Activated T-cell treated with anti-CD3 and anti-CD28 coated beads, Interleukin-2, amount 50 U/mL, for 4 hours (primary cell): ENCODE measurements around the gene MCAM. TPM values are rescaled to one million over a fixed set of nuclear protein-coding genes. Genes with fewer than 3 reads are reported as not detected.

Source experiments
- ATAC-seq, 2 donors: fragments of 200-7000 bp; cut with Tn5 transposase; one replicate each; pipeline ENCODE4 v1.10.0; 2021
- DNase-seq: peaks from one replicate; pipeline ENCODE4 v3.0.0-alpha.2; 2020
- H3K27me3 Mint-ChIP-seq: one replicate; pipeline ENCODE4 v1.8.0; 2021; ENCODE audit warnings: low read depth, mixed read lengths
- H3K36me3 Mint-ChIP-seq: one replicate; pipeline ENCODE4 v1.8.0; 2022; ENCODE audit warnings: mixed read lengths; ENCODE audit not compliant: insufficient read depth
- H3K4me1 Mint-ChIP-seq: one replicate; pipeline ENCODE4 v1.8.0; 2021; ENCODE audit warnings: low read depth, mixed read lengths
- H3K4me3 Mint-ChIP-seq: one replicate; pipeline ENCODE4 v1.8.0; 2021; ENCODE audit warnings: mild to moderate bottlenecking, moderate library complexity, mixed read lengths
- H3K9me3 Mint-ChIP-seq: one replicate; pipeline ENCODE4 v1.8.0; 2021; ENCODE audit warnings: mixed read lengths
- total RNA-seq, 3 donors: library from RNA; stranded (reverse); gene quantifications; one replicate each; pipeline ENCODE4 v1.2.1, GENCODE V29; 2021

Gene MCAM
- total RNA-seq, 3 donors from 2014 or later = 0.96 to 3.2 (median 2.1) TPM

DNA sequence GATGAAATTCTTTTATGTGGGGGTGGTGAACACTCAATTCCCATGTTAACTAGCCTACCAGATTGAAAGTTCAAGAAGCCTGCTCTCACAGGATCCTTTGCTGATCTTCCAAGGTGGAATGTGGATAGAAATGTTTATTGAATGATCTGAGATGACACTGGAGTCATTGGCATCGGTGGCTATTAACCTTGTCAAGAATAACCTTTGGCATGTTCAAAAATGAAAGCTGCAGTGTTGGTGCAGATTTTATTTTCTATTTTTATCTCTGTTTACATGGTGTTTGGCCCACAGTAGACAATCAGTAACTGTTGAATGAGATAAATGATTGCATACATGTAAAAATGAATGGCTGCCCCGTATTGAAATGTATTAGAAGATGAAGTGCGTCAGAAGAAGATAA lies 19.0 kb downstream of the MCAM start:
- no peaks in the 10 kb centered on the region for H3K4me1 Mint-ChIP-seq
- peaks cover 42% of the 10 kb centered on the region for H3K36me3 Mint-ChIP-seq
- DNase-seq (no peak), ATAC-seq (no peak)
- no peak overlapping the region for H3K4me3 Mint-ChIP-seq
- H3K9me3 Mint-ChIP-seq = no peaks in the 10 kb centered on the region
- no peaks in the 10 kb centered on the region for H3K27me3 Mint-ChIP-seq

DNA sequence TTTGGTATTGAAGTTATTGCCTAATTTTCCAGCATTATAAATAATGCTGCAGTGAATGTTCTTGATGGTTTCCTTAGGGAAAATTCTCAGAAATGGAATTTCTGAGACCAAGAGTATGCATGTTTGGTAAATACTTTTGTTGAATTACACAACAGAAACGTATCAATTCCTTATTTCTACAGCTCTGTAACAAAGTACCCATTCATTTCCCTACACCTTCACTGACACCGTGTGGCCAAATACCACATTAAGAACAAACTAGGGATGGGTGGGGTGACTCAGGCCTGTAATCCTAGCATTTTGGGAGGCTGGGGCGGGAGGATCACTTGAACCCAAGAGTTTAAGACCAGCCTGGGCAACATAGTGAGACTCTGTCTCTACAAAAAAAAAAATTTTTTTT lies 21.8 kb downstream of the MCAM start:
- H3K9me3 Mint-ChIP-seq = no peaks in the 10 kb centered on the region
- H3K36me3 Mint-ChIP-seq = peaks cover 27% of the 10 kb centered on the region
- ATAC-seq (no peak), DNase-seq (no peak)
- no peaks in the 10 kb centered on the region for H3K4me1 Mint-ChIP-seq
- no peak overlapping the region for H3K4me3 Mint-ChIP-seq
- H3K27me3 Mint-ChIP-seq = no peaks in the 10 kb centered on the region

DNA sequence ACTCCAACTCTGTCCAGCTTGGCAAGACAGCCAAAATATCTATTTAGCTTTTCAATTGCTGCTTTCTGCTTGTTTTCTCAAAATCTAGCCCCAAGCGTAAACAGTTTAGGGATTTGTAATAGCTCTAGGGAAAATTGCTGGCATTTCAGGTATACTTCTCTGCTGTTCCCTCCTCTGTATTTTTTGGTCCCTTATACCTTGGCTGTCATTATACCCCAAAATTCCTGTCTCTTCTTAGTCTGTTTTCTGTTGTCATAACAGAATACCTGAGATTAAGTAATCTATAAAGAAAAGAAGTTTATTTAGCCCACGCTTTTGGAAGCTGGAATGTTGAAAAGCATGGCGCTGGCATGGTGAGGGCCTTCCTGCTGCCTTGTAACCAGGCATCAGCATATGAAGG lies 23.5 kb downstream of the MCAM start:
- no peak for DNase-seq
- Mint-ChIP-seq H3K27me3 (no peaks in the 10 kb centered on the region), H3K36me3 (peaks cover 16% of the 10 kb centered on the region)

DNA sequence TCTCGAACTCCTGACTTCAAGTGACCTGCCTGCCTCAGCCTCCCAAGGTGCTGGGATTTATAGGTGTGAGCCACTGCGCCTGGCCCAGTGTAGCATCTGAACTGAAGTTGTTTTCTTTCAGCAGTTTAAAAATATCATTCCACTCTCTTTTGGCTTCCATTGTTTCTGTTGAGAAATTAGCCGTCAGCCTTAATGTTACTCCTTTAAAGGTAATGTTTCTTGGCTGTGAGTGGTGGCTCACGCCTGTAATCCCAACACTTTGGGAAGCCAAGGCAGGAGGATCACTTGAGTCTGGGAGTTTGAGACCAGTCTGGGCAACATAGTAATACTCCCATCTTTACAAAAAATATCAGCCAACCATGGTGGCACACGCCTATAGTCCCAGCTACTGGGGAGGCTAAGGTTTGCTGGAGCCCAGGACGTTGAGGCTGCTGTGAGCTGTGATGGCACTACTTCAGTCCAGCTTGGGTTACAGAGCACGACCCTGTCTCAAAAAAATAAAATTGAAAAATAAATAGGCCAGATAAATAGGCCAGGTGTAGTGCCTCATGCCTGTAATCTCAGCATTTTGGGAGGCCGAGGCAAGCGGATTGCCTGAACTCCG lies 25.9 kb downstream of the MCAM start:
- H3K36me3 Mint-ChIP-seq = peaks cover 29% of the 10 kb centered on the region
- ATAC-seq (no peak), DNase-seq (no peak)
- no peak overlapping the region for H3K4me3 Mint-ChIP-seq
- H3K27me3 Mint-ChIP-seq = no peaks in the 10 kb centered on the region
- H3K9me3 Mint-ChIP-seq = no peaks in the 10 kb centered on the region
- H3K4me1 Mint-ChIP-seq = no peaks in the 10 kb centered on the region

More for the DNA sequence above, 23.5 kb downstream of the MCAM start:
- Mint-ChIP-seq H3K9me3 (no peaks in the 10 kb centered on the region), H3K4me3 (no peak overlapping the region), H3K4me1 (no peaks in the 10 kb centered on the region)
- no peak for ATAC-seq

DNA sequence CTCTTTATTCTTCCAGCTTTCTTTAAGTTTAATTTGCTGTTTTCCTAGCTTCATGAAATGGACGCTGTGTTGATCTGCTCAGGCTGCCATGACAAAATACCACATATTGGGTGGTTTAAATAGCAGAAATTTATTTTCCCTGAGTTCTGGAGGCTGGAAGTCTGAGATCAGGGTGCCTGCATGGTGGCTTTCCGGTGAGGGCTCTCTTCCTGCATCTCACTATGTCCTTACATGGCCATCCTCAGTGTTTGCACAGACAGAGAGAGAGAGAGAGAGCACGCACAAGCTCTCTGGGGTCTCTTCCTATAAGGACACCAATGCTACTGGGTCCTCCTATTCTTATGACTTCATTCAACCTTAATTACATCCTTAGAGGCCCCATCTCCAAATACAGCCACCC lies 28.7 kb downstream of the MCAM start:
- ATAC-seq = no peak
- H3K4me3 Mint-ChIP-seq = no peak overlapping the region
- H3K36me3 Mint-ChIP-seq = peaks cover 29% of the 10 kb centered on the region
- no peaks in the 10 kb centered on the region for H3K27me3 Mint-ChIP-seq
- H3K9me3 Mint-ChIP-seq = no peaks in the 10 kb centered on the region
- H3K4me1 Mint-ChIP-seq = peaks cover 9% of the 10 kb centered on the region
- no peak for DNase-seq

DNA sequence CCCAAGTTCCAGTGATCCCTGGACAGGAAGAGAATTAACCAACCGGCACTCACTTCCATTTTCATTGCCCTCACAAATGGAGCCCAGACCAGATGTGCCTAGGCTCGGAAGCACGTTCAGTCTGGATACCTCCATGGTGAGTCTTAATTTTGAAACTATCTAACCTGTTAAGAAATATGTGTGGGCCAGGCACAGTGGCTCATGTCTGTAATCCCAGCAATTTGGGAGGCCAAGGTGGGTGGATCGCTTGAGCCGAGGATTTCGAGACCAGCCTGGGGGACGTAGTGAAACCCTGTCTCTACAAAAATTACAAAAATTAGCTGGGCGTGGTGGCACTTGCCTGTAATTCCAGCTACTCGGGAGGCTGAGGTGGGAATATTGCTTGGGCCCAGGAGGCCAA lies 31.5 kb downstream of the MCAM start:
- ATAC-seq = no peak
- peaks cover 22% of the 10 kb centered on the region for H3K36me3 Mint-ChIP-seq
- DNase-seq = no peak
- H3K4me1 Mint-ChIP-seq = peaks cover 17% of the 10 kb centered on the region
- H3K9me3 Mint-ChIP-seq = no peaks in the 10 kb centered on the region
- no peak overlapping the region for H3K4me3 Mint-ChIP-seq
- H3K27me3 Mint-ChIP-seq = no peaks in the 10 kb centered on the region

DNA sequence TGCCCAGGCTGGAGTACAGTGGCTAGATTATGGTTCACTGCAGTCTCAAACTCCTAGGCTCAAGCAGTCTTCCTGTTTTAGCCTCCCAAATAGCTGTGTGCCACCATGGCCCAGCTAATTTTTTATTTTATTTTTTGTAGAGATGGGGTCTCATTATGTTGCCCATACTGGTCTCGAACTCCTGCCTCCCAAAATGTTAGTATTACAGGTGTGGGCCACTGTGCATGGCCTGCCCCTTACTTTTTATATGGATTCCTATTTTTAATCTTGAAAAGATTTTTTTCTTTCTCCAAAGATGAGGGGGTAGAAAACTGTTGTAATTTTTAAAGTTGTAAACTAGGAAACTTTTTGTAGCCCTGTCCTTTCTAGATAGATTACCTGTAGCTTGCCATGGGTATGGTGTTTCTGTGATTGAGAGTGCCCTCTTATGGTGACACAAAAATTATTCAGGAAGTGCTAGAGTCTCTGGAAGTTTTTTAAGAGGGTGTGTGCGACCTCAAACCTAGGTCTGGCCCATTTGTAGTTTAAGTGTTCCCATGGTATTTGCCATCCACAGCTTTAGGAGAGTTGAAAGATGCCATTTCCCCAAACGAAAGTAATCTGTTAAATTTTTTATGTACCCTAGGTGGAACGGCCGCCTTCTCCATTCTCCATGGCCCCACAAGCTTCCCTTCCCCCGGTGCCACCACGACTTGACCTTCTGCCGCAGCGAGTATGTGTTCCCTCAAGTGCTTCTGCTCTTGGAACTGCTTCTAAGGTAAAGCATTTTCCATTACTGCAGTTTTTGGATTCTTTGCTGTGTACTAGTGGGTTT lies 32.4 kb downstream of the MCAM start:
- Mint-ChIP-seq H3K9me3 (no peaks in the 10 kb centered on the region), H3K36me3 (peaks cover 24% of the 10 kb centered on the region), H3K27me3 (no peaks in the 10 kb centered on the region), H3K4me3 (no peak overlapping the region), H3K4me1 (peaks cover 17% of the 10 kb centered on the region)
- ATAC-seq = peak; percentile 80 to 84
- no peak for DNase-seq

DNA sequence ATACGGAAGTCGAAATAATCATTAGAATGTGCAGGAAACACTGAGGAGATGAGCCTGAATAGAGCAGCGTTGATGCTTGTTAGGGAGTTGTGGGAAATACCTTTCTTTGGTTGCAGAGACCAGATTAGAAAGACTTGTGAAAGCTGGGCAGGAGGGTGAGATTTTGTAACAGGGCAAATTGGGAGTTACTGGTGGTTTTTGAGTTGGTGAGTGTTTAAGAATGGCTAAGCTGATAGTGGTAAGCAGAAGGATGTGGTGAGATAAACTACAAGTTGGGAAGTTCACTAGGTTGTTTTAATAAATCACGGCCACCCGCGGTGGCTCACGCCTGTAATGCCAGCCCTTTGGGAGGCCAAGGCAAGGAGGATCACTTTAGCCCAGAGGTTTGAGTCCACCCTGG lies 34.4 kb downstream of the MCAM start:
- no peaks in the 10 kb centered on the region for H3K9me3 Mint-ChIP-seq
- H3K27me3 Mint-ChIP-seq = no peaks in the 10 kb centered on the region
- ATAC-seq = no peak
- peaks cover 17% of the 10 kb centered on the region for H3K4me1 Mint-ChIP-seq
- H3K36me3 Mint-ChIP-seq = peaks cover 21% of the 10 kb centered on the region
- no peak for DNase-seq
- no peak overlapping the region for H3K4me3 Mint-ChIP-seq

DNA sequence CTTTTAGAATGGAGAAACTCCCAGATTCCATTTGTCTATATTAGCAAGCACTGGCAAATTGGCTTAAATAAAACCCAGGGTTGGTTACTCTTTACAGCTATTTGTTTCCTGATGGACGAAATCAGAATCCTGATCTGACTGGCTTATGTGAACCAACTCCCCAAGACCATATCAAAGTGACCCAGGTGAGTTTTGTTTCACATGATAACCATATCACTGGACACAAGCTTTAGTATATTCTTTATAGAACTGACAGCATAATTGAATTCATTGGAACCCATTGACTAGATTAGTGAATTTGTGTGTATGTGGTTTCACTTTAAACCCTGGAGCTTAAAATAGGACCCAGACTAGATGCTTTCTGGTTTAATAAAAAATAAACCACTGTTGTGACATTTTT lies 39.3 kb downstream of the MCAM start:
- no peaks in the 10 kb centered on the region for H3K9me3 Mint-ChIP-seq
- peaks cover 5% of the 10 kb centered on the region for H3K4me1 Mint-ChIP-seq
- no peak for DNase-seq
- no peak for ATAC-seq
- H3K4me3 Mint-ChIP-seq = no peak overlapping the region
- no peaks in the 10 kb centered on the region for H3K27me3 Mint-ChIP-seq
- H3K36me3 Mint-ChIP-seq = peaks cover 25% of the 10 kb centered on the region

DNA sequence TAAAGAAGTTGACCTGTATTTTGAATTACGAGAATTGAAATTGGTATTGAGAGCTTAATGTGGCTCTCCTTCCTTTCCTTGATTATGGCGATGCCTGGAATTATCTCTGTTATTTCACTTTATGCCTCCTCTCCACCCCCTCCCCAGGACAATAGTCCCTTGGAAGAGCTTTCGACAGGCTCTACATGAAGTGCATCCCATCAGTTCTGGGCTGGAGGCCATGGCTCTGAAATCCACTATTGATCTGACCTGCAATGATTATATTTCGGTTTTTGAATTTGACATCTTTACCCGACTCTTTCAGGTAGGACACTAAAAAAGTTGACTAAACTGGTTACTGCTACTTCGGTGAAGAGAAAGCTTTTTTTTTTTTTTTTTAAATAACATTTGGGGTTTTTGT lies 43.2 kb downstream of the MCAM start:
- Mint-ChIP-seq H3K4me1 (peaks cover 2% of the 10 kb centered on the region), H3K36me3 (peaks cover 21% of the 10 kb centered on the region), H3K4me3 (no peak overlapping the region), H3K9me3 (no peaks in the 10 kb centered on the region), H3K27me3 (no peaks in the 10 kb centered on the region)
- DNase-seq (no peak), ATAC-seq (no peak)

DNA sequence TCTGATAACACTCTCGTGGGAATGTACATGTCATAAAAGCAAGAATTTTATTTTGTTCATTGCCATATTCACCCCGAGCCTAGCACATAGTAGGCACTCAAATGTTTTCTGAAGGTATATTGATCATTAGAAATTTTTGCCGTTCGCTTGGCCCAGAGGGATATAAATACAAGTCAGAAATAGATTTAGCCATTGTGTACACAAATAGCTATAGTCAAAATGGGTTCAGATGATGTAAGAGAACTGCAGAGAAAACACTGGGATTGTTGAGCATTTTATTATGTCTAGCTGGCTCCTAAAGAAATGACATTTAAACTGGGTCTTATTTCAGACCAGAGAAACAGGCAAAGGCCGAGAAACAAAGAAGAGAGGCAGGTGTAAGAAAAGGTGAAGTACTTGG lies 49.3 kb downstream of the MCAM start:
- H3K36me3 Mint-ChIP-seq = no peaks in the 10 kb centered on the region
- H3K9me3 Mint-ChIP-seq = no peaks in the 10 kb centered on the region
- H3K4me1 Mint-ChIP-seq = peaks cover 38% of the 10 kb centered on the region
- DNase-seq = no peak
- no peaks in the 10 kb centered on the region for H3K27me3 Mint-ChIP-seq
- no peak for ATAC-seq
- H3K4me3 Mint-ChIP-seq = no peak overlapping the region

DNA sequence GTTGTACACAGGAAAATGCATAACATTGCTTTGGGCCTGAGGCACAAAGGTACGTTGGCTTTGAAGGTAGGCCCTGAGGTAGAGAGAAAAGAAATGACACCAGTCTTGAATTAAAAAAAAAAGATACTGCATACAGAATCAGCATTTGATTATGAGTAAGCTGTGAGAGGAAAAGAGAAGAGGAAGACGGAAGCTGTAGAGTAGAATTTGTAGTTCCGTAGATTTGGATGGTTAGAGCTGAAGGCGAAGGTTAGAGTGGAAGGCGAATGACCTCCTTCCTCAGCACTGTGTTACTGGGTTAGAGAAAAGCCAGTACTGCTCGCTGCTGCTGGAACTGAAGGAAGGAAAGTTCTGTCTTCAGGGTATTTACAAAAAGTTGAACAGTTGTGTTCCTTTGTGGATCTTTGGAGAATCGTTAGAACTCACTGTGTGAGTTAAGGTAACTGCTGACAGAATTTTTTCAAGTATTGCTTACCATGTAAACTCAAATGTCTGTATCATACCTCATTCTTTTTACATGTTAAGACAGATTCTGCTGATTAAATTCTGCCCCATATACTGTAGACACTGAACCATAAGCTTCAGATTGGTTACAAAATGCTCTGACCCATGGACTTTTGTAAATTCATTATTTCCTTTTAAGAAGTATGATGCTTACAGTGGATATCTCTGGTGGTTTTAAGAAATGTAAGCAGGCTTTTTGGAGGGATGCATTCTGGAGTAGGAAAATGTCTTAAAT lies 50.2 kb downstream of the MCAM start:
- H3K27me3 Mint-ChIP-seq = no peaks in the 10 kb centered on the region
- ATAC-seq = peak; percentile 49 to 53
- H3K36me3 Mint-ChIP-seq = no peaks in the 10 kb centered on the region
- no peak for DNase-seq
- peak overlapping the region; percentile 60 for H3K4me3 Mint-ChIP-seq
- peaks cover 38% of the 10 kb centered on the region for H3K4me1 Mint-ChIP-seq
- H3K9me3 Mint-ChIP-seq = no peaks in the 10 kb centered on the region

DNA sequence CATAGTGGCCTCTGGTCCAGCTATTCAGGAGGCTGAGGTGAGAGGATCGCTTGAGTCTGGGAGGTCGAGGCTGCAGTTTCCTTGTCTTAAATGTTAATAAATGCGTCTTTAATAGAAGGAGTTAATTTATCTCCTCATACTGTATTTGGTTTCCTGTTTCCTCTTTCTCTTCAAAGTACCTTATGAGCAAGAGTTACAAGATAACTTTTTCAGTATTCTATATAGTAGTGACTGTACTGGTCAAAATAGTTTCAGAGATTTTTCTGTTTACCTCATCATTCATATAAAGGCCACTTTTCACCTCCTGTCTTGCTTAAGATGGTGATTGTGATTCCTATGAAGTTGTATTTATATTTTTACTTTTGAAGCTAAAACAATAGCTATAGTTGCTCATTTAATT lies 50.9 kb downstream of the MCAM start:
- Mint-ChIP-seq H3K36me3 (no peaks in the 10 kb centered on the region), H3K9me3 (no peaks in the 10 kb centered on the region), H3K4me1 (peaks cover 38% of the 10 kb centered on the region), H3K27me3 (no peaks in the 10 kb centered on the region), H3K4me3 (peak overlapping the region; percentile 60)
- ATAC-seq = peak; percentile 20 to 25
- no peak for DNase-seq

DNA sequence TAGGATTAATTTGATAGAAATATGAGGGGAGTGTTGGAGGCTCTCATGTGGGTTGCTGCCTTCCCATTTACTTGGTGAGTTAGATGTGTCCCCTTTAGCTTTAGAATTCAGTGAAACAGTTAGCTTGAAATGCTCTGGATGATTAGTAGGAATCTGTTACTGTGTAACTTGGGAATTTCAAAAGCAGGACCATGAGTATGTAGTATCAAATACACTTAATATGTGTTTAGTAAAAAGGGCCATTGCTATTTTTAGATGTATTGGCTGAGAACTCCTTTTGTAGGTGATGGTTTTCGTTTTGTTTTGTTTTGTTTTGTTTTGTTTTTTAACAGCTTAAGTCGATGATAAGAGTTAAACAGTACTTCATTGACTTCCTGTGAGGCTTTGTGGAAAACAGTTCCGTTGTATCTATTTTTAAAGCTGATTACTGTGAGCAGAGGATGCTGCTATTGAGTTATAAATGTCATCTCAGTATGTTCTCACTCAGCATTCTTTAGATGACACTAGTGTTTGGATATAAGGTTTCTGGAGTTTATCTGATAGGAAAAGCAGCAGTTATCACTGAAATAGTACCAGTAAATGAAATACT lies 53.5 kb downstream of the MCAM start:
- Mint-ChIP-seq H3K9me3 (no peaks in the 10 kb centered on the region), H3K27me3 (no peaks in the 10 kb centered on the region), H3K4me1 (peaks cover 56% of the 10 kb centered on the region), H3K36me3 (no peaks in the 10 kb centered on the region), H3K4me3 (no peak overlapping the region)
- no peak for ATAC-seq
- no peak for DNase-seq
